Retina (tissue), 1 donor: ENCODE measurements around the gene NRAP.
"Not testable (repeated sequence)": the region's sequence is repeated elsewhere in the genome, so short reads cannot be mapped to it uniquely, and the experiment has no call there.

Source experiments
- DNase-seq: peaks from one replicate; pipeline ENCODE4 v3.0.0-alpha.2; 2016

Gene NRAP

GRCh38 chr10:113680190-113681111 lies 16.6 kb upstream of the NRAP start:
- no peak for DNase-seq

GRCh38 chr10:113679463-113680189 lies 15.8 kb upstream of the NRAP start, which contains the start of gene CASP7:
Gene CASP7, plus strand, starts transcription at chr10:113679912. Its CDS starts 17,582 bp downstream, at chr10:113697494.
- DNase-seq: peak; percentile 92

GRCh38 chr10:113666682-113667252 lies 2.9 kb upstream of the NRAP start:
- no peak for DNase-seq

GRCh38 chr10:113665806-113666354 lies 2.0 kb upstream of the NRAP start:
- DNase-seq: no peak

- DNase-seq: no peak
These were observed 1.5 kb upstream of the NRAP start for GRCh38 chr10:113665352-113665751.

GRCh38 chr10:113663142-113663541 lies 699 bp downstream of the NRAP start:
- DNase-seq: no peak

- DNase-seq: no peak
These were observed 2.5 kb downstream of the NRAP start for GRCh38 chr10:113661332-113661731.

GRCh38 chr10:113657544-113657943 lies 6.3 kb downstream of the NRAP start:
- no peak for DNase-seq

GRCh38 chr10:113656896-113657295 lies 6.9 kb downstream of the NRAP start:
- DNase-seq: no peak

GRCh38 chr10:113652456-113652855 lies 11.4 kb downstream of the NRAP start:
- DNase-seq: not testable (repeated sequence)

GRCh38 chr10:113651898-113652297 lies 11.9 kb downstream of the NRAP start:
- DNase-seq: no peak

GRCh38 chr10:113651021-113651420 lies 12.8 kb downstream of the NRAP start:
- DNase-seq: no peak

- no peak for DNase-seq
These were observed 13.7 kb downstream of the NRAP start for GRCh38 chr10:113650172-113650571.

- DNase-seq: no peak
These were observed 15.4 kb downstream of the NRAP start for GRCh38 chr10:113648478-113648877.

- DNase-seq: no peak
These were observed 16.0 kb downstream of the NRAP start for GRCh38 chr10:113647812-113648211.

- no peak for DNase-seq
These were observed 17.3 kb downstream of the NRAP start for GRCh38 chr10:113646336-113647201.

GRCh38 chr10:113644185-113645120 lies 19.4 kb downstream of the NRAP start:
- DNase-seq: no peak

GRCh38 chr10:113643183-113643582 lies 20.7 kb downstream of the NRAP start:
- DNase-seq: no peak

GRCh38 chr10:113641702-113642101 lies 22.1 kb downstream of the NRAP start:
- DNase-seq: no peak

GRCh38 chr10:113639966-113640365 lies 23.9 kb downstream of the NRAP start:
- DNase-seq: no peak
